Activated T-helper 17 cell treated with anti-CD3 and anti-CD28 coated beads, Interleukin-2, amount 50 U/mL, for 72 hours (primary cell): ENCODE data around the gene FABP6. TPM values are rescaled to one million over a fixed set of nuclear protein-coding genes. Genes with fewer than 3 reads are reported as not detected.
"Not testable (repeated sequence)": the region's sequence is repeated elsewhere in the genome, so short reads cannot be mapped to it uniquely, and the experiment has no call there.

ENCODE experiments used
- ATAC-seq: fragments of 150-1000 bp; cut with Tn5 transposase; replicated peaks from 2 replicates; pipeline ENCODE4 v1.10.0; 2021; ENCODE audit warnings: mild to moderate bottlenecking, moderate library complexity
- H3K27ac Mint-ChIP-seq: one replicate; pipeline ENCODE4 v1.8.0; 2022; ENCODE audit warnings: mixed read lengths
- H3K27me3 Mint-ChIP-seq: one replicate; pipeline ENCODE4 v1.8.0; 2022; ENCODE audit warnings: mixed read lengths
- H3K36me3 Mint-ChIP-seq: one replicate; pipeline ENCODE4 v1.8.0; 2022; ENCODE audit warnings: low read depth, mild to moderate bottlenecking, mixed read lengths
- H3K4me1 Mint-ChIP-seq: one replicate; pipeline ENCODE4 v1.8.0; 2022; ENCODE audit warnings: mixed read lengths
- H3K4me3 Mint-ChIP-seq: one replicate; pipeline ENCODE4 v1.8.0; 2022; ENCODE audit warnings: mild to moderate bottlenecking, mixed read lengths
- H3K9me3 Mint-ChIP-seq: one replicate; pipeline ENCODE4 v1.8.0; 2022; ENCODE audit warnings: mixed read lengths
- total RNA-seq, 2 donors: library from RNA; stranded (reverse); gene quantifications; one replicate each; pipeline ENCODE4 v1.2.3, GENCODE V29; 2022

The FABP6 gene, protein sequence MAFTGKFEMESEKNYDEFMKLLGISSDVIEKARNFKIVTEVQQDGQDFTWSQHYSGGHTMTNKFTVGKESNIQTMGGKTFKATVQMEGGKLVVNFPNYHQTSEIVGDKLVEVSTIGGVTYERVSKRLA
- under 1 TPM in 1 of 2 donors, not detected in 1; 0.87 TPM for total RNA-seq

DNA sequence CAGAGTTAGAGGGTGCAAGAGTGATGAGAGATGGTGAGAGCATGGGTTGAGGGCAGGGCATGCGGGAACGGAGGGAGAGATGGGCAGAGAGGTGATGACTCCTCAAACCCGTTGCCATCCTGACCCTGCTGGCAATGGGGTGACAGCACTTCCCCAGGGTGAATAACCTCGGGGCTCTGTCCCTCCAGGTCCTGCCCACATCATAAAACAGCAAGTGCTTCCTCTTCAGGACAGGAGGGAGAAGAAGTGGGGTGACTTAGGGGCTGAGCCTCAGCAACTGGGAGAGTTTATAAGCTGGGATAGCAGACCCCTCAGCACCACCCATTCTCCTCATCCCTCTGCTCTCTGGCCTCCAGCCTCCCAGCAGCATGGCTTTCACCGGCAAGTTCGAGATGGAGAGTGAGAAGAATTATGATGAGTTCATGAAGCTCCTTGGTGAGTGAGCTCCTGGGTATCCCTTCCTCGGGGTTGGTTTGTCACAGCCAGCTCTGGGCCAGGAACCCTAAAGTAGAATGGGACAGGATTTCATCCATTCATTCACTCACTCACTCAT is at the start of gene FABP6:
Gene FABP6 (plus strand): TSS at position 317 of the 553 bp plus-strand sequence. CDS start 52 bp downstream, at position 369.
- no peaks in the 10 kb centered on the region for H3K9me3 Mint-ChIP-seq
- no peaks in the 10 kb centered on the region for H3K27me3 Mint-ChIP-seq
- no peak for ATAC-seq
- no peaks in the 10 kb centered on the region for H3K36me3 Mint-ChIP-seq
- H3K4me1 Mint-ChIP-seq = no peaks in the 10 kb centered on the region
- no peak within 1 kb of the TSS for H3K4me3 Mint-ChIP-seq
- H3K27ac Mint-ChIP-seq = no peak within 1 kb of the TSS

DNA sequence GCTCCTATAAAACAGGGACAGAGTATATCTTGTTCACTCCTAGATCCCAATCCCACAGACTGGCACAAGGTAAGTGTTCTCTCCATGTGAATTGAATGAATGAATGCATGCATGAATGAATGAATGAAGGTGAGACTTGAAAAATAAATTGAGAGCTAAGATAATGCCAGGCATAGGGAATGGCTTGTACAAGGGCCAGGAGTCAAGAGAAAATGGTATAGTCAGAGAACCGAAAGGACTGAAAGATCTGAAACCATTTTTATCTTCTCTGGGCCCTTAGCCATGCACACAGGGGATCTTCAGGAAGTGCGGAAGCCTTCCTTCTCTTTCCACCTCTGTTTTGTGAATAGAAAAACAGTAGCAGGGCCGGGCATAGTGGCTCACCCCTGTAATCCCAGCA is 48.4 kb upstream of the FABP6 start:
- Mint-ChIP-seq H3K4me1 (no peaks in the 10 kb centered on the region), H3K36me3 (no peaks in the 10 kb centered on the region), H3K9me3 (no peaks in the 10 kb centered on the region), H3K27ac (no peak overlapping the region), H3K27me3 (peaks cover 17% of the 10 kb centered on the region), H3K4me3 (no peak overlapping the region)
- ATAC-seq = no peak

DNA sequence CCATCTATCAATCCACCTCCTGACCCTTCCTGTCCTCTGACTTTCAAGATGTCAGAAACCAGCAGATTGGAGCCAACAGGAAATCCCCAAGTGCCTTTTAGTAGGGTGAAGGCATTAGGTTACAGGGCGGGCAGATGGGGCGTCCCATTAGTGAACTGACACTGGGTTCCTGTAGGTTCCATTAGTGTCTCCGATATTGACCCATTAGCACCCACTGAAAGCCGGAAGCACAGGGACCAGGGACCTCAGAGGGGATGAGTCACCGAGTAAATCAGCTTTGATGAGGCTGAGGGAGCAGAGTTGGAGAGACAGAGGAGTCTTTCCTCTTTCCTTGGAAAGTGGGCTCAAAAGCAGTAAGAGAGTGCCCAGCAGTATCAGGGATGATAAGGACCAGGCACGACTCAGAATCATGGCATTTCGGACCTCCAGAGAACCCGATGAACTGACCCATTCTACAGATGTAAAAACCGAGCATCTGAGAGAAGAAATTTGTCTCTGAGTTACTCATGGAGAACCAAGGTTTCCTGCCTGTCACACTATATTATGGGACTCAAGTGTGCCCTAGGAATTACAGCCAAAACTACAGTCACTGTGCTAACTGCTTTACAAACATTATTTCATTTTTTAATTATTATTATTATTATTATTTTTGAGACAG is 47.2 kb upstream of the FABP6 start:
- Mint-ChIP-seq H3K9me3 (no peaks in the 10 kb centered on the region), H3K27ac (no peak overlapping the region), H3K36me3 (no peaks in the 10 kb centered on the region), H3K27me3 (peaks cover 25% of the 10 kb centered on the region), H3K4me1 (no peaks in the 10 kb centered on the region), H3K4me3 (no peak overlapping the region)
- no peak for ATAC-seq

DNA sequence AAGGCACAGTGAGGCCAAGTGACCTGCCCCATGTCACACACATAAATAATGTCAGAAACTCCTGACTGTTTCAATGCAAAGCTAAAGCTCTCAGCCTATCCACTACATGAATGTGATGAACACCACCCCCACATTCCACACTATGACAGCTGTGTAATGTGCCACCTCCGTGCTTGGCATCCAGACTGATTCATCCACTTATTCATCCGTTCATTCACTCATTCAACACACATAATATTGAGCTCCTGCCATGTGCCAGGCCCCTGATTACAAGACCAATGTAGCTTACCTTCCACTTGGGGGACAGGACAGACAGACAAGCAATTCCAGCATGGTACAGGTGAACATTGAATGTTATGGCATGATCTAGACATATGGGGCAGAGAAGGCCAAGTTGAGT is 46.2 kb upstream of the FABP6 start:
- H3K4me1 Mint-ChIP-seq = no peaks in the 10 kb centered on the region
- H3K4me3 Mint-ChIP-seq = no peak overlapping the region
- peak; percentile 46 for ATAC-seq
- no peaks in the 10 kb centered on the region for H3K9me3 Mint-ChIP-seq
- no peaks in the 10 kb centered on the region for H3K36me3 Mint-ChIP-seq
- H3K27ac Mint-ChIP-seq = no peak overlapping the region
- H3K27me3 Mint-ChIP-seq = peaks cover 28% of the 10 kb centered on the region

DNA sequence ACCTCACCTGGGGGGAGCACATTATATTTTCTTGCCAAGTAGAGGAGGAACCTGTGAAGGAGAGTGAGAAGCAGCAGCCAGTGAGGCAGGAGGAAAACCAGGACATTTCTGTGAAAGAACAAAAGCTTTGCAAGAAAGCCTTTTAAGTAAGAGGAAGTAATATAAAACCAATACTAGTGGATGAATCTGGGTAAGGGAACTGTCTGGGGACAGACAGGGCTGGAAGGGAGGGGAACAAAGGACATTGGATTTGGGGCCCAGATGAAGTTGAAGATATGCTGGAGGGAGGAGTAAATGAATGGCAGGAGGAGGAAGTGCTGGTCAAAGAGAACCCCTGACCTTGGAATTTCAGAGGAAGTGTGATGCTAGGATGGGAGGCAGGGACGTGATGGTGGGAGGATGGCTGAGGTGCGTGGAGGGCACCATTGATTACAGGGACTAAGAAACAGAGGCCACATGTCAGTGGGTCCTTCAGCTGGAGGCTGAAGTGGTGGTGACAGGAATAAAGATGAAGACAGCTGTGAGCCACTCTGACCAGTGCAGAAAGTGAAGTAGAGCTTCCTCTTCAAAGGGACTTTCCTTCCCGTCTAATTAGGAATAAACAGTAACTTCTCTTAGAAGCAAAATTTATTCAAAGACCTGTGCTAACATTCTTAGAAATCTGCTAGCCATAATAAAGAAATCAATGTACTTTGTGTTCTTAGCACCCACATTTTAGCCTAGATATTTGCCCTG is 43.5 kb upstream of the FABP6 start:
- no peak for ATAC-seq
- H3K27ac Mint-ChIP-seq = no peak overlapping the region
- no peaks in the 10 kb centered on the region for H3K36me3 Mint-ChIP-seq
- H3K9me3 Mint-ChIP-seq = no peaks in the 10 kb centered on the region
- no peaks in the 10 kb centered on the region for H3K4me1 Mint-ChIP-seq
- no peak overlapping the region for H3K4me3 Mint-ChIP-seq
- H3K27me3 Mint-ChIP-seq = peaks cover 32% of the 10 kb centered on the region

DNA sequence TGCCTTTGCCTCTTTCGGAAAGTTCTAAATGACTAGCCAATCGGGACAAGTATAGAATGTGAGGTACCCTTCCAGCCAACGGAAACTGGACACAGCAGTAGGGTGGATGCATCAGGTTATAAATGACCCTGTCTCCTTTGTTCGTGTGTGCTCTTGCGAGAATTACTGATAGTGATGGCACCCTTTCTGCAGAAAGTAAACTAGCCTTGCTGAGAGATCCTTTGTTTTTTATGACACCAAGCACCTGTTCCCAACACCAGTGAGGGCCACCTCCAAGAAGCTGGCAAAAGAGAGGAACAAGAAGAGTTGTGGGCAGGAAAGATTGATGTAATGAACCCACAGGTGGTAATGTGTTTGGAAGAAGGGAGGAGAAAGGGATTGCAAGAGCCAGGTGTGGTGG is 42.8 kb upstream of the FABP6 start:
- Mint-ChIP-seq H3K27ac (no peak overlapping the region), H3K36me3 (no peaks in the 10 kb centered on the region), H3K4me3 (no peak overlapping the region), H3K9me3 (no peaks in the 10 kb centered on the region), H3K27me3 (peaks cover 32% of the 10 kb centered on the region), H3K4me1 (no peaks in the 10 kb centered on the region)
- no peak for ATAC-seq

DNA sequence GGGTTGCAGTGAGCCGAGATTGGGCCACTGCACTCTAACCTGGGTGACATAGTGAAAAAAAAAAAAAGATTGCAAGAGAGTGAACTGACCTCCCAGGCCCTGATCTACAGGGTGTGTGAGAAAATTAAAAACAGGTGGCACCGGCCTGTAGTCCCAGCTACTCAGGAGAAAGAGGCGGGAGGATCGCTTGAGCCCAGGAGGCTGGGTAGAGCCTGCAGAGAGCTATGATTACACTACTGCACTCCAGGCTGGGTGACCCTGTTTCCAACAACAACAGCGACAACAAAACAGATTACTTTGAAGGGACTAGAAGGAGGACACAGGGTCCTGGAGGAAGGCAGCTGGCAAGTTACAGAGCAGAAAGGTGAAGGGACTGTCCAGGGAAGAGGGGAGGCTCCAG is 42.2 kb upstream of the FABP6 start:
- Mint-ChIP-seq H3K27me3 (peaks cover 33% of the 10 kb centered on the region), H3K27ac (no peak overlapping the region), H3K36me3 (no peaks in the 10 kb centered on the region), H3K4me3 (no peak overlapping the region), H3K4me1 (no peaks in the 10 kb centered on the region), H3K9me3 (no peaks in the 10 kb centered on the region)
- no peak for ATAC-seq

DNA sequence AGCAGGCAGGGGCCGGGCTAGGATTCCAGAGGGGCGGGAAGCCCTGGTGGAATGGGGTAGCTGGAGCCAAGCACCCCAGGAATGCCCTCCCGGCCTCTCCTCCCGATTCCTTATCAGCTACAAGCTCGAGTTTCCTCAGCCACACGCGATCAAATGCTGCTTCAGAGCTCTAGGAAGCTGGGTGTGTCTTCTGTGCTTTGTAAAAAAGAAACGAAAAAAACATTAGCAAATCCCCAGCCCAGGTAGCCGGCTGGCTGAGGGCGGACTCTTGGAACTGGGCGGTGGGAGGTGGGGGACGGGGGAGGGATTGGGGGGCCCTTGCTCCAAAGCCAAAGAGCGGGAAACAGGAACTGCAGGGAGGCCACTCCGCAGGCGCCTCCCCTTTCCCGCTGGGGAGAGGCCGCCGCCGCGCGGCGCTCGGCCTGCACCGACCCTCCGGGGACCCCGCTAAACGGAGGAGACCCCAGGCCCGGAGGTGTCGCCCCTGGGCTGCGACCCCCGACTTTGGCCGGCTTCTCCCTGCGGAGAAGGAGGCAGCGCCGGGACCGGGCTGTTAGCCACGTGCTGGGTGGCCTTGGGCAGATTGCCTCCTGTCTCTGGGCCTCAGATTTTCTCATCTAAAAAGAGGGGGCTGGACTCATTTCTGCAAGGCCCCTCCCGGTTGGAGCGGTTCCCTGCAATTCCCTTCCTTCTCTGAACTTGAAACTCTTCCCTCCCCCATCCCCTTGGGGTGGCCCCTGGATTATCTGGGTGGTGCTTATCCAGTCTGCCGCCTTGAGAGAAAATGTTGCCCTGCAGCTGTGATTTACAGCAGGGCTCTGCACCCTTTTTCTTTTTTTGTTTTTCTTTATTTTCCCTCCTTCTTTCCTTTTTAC is 40.9 kb upstream of the FABP6 start:
- no peaks in the 10 kb centered on the region for H3K36me3 Mint-ChIP-seq
- no peaks in the 10 kb centered on the region for H3K4me1 Mint-ChIP-seq
- no peak overlapping the region for H3K27ac Mint-ChIP-seq
- ATAC-seq = no peak
- no peaks in the 10 kb centered on the region for H3K9me3 Mint-ChIP-seq
- peaks cover 31% of the 10 kb centered on the region for H3K27me3 Mint-ChIP-seq
- peak overlapping the region; percentile 41 for H3K4me3 Mint-ChIP-seq

DNA sequence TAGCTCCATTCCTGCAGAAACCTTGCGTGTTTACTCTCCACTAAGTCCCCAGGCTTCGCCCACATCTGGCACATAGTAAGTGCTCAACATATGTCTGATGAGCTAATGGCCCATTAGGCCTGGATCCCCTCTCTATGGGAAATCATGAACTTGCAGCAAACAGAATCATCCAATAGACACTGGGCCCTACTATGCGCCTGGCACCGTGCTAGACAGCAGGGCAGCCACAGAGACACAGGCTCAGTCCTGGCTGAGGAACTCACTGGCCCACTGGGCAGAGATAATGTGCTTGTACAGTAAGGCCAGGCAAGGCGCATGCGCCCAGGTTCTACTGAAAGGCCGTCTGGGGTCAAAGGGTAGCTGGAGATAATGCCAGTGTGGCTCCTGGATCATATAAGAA is 36.9 kb upstream of the FABP6 start:
- peaks cover 15% of the 10 kb centered on the region for H3K27me3 Mint-ChIP-seq
- no peaks in the 10 kb centered on the region for H3K4me1 Mint-ChIP-seq
- no peak overlapping the region for H3K4me3 Mint-ChIP-seq
- H3K36me3 Mint-ChIP-seq = no peaks in the 10 kb centered on the region
- H3K9me3 Mint-ChIP-seq = no peaks in the 10 kb centered on the region
- no peak for ATAC-seq
- H3K27ac Mint-ChIP-seq = no peak overlapping the region

DNA sequence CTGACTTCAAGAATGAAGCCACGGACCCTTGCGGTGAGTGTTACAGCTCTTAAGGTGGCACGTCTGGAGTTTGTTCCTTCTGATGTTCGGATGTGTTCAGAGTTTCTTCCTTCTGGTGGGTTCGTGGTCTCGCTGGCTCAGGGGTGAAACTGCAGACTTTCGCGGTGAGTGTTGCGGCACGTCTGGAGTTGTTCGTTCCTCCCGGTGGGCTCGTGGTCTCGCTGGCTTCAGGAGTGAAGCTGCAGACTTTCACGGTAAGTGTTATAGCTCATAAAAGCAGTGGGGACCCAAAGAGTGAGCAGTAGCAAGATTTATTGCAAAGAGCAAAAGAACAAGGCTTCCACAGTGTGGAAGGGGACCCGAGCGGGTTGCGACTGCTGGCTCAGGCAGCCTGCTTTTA is 36.2 kb upstream of the FABP6 start:
- H3K36me3 Mint-ChIP-seq, H3K9me3 Mint-ChIP-seq, ATAC-seq, H3K27ac Mint-ChIP-seq, H3K4me3 Mint-ChIP-seq, H3K4me1 Mint-ChIP-seq: not testable (repeated sequence)
- peaks cover 18% of the 10 kb centered on the region for H3K27me3 Mint-ChIP-seq

DNA sequence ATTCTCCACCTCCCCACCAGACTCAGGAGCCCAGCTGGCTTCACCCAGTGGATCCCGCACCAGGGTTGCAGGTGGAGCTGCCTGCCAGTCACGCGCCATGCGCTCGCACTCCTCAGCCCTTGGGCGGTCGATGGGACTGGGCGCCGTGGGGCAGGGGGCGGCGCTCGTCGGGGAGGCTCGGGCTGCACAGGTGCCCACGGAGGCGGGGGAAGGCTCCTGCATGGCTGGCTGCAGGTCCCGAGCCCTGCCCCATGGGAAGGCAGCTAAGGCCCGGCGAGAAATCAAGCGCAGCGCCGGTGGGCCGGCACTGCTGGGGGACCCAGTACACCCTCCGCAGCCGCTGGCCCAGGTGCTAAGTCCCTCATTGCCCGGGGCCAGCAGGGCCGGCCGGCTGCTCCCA is 35.5 kb upstream of the FABP6 start:
- ATAC-seq, H3K27ac Mint-ChIP-seq, H3K9me3 Mint-ChIP-seq, H3K4me1 Mint-ChIP-seq, H3K4me3 Mint-ChIP-seq, H3K36me3 Mint-ChIP-seq: not testable (repeated sequence)
- peaks cover 24% of the 10 kb centered on the region for H3K27me3 Mint-ChIP-seq

DNA sequence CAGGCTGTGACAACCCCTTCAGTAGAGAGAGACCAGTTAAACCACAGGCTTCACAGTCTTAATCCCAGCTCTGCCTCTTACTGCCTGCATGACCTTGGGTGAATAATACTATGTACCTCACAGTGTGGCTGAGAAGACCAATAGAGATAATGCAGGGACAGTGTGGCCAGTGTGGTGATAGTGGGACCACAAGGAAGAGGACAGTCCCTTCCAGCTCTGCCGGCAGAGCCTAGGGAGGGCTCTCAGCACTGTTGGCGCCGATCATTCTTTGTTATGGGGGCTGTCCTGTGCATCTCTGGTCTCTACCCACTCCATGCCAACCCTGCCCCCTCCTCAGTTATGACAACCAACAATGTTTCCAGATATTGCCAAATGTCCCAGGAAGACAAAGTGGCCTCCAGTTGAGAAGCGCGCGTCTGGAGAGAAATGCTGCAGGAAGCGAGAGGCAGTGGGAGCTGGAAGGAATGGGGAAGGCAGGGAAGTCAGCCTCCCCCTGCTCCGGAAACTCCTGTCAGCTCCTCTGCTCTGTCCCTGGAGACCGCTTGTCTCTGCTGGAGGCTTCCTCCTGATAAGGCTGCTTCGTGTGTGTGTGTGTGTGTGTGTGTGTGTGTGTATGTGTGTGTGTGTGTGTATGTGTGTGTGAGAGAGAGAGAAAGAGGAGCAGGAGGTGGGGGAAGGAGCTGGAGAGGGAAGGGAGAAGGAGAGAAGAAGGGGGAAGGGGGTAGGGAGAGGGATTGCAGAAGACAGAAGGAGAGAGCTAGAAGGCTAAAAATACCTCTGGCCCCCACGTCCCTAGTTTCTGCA is 31.8 kb upstream of the FABP6 start:
- Mint-ChIP-seq H3K27ac (no peak overlapping the region), H3K4me1 (no peaks in the 10 kb centered on the region)
- no peak for ATAC-seq

DNA sequence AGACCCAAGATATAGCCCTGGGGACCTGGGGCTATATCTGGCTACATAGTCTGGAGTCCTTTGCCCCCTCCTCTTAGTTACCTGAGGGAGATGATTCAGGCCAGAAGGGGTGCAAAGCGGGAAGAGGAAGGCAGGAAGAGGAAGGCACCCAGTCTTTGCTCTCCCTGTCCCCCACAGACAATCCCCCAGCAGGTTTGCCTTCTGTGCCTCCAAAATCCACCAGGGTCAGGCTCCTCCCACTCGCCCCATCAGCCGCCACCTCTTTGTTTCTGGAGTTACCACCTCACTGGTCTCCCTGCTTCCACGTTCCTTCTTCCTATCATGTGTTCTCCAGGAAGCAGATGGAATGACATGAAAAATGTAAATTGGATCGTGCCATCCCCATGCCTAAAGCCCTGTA is 31.2 kb upstream of the FABP6 start:
- H3K36me3 Mint-ChIP-seq = no peaks in the 10 kb centered on the region
- H3K27me3 Mint-ChIP-seq = peaks cover 18% of the 10 kb centered on the region
- H3K4me1 Mint-ChIP-seq = no peaks in the 10 kb centered on the region
- no peak overlapping the region for H3K4me3 Mint-ChIP-seq
- H3K27ac Mint-ChIP-seq = no peak overlapping the region
- no peak for ATAC-seq
- no peaks in the 10 kb centered on the region for H3K9me3 Mint-ChIP-seq

More for the DNA sequence above, 31.8 kb upstream of the FABP6 start:
- Mint-ChIP-seq H3K27me3 (peaks cover 18% of the 10 kb centered on the region), H3K4me3 (no peak overlapping the region), H3K9me3 (no peaks in the 10 kb centered on the region), H3K36me3 (no peaks in the 10 kb centered on the region)
